Chondrocyte (in vitro differentiated cells): ENCODE measurements around the gene CDK5RAP3. TPM values are rescaled to one million over a fixed set of nuclear protein-coding genes. Genes with fewer than 3 reads are reported as not detected.
A peak's percentile ranks its signal among the peaks of the same experiment; 100 is the strongest.

Experiments used
- DNase-seq: peaks from one replicate; pipeline ENCODE4 v3.0.0; 2021; ENCODE audit warnings: mixed read lengths, low spot score
- H3K27ac Mint-ChIP-seq: one replicate; pipeline ENCODE4 v1.8.0; 2021; ENCODE audit warnings: mild to moderate bottlenecking, moderate library complexity, mixed read lengths; ENCODE audit not compliant: unreplicated experiment
- H3K27me3 Mint-ChIP-seq: 2 replicates; pipeline ENCODE4 v1.8.0; 2021; ENCODE audit warnings: low read depth, mixed read lengths
- H3K36me3 Mint-ChIP-seq: 2 replicates; pipeline ENCODE4 v1.8.0; 2021; ENCODE audit warnings: low read depth, mixed read lengths
- H3K4me1 Mint-ChIP-seq: 2 replicates; pipeline ENCODE4 v1.8.0; 2021; ENCODE audit warnings: low read depth, mild to moderate bottlenecking, mixed read lengths
- H3K4me3 Mint-ChIP-seq: one replicate; pipeline ENCODE4 v1.8.0; 2021; ENCODE audit warnings: mild to moderate bottlenecking, moderate library complexity, mixed read lengths; ENCODE audit not compliant: unreplicated experiment
- H3K9me3 Mint-ChIP-seq: 2 replicates; pipeline ENCODE4 v1.8.0; 2021; ENCODE audit warnings: low read depth, mixed read lengths
- CTCF ChIP-seq: fragments of 200-600 bp; sonication (generic); IDR thresholded peaks from 2 replicates; pipeline ENCODE4 v1.5.0; 2021; ENCODE audit warnings: antibody characterized with exemption, mild to moderate bottlenecking, moderate library complexity
- total RNA-seq: library from RNA; stranded (reverse); gene quantifications from 3 replicates; pipeline ENCODE4 v1.2.1, GENCODE V29; 2021

CDK5RAP3 gene
- total RNA-seq, 1 donor from 2014 or later, result 99.2 TPM

DNA sequence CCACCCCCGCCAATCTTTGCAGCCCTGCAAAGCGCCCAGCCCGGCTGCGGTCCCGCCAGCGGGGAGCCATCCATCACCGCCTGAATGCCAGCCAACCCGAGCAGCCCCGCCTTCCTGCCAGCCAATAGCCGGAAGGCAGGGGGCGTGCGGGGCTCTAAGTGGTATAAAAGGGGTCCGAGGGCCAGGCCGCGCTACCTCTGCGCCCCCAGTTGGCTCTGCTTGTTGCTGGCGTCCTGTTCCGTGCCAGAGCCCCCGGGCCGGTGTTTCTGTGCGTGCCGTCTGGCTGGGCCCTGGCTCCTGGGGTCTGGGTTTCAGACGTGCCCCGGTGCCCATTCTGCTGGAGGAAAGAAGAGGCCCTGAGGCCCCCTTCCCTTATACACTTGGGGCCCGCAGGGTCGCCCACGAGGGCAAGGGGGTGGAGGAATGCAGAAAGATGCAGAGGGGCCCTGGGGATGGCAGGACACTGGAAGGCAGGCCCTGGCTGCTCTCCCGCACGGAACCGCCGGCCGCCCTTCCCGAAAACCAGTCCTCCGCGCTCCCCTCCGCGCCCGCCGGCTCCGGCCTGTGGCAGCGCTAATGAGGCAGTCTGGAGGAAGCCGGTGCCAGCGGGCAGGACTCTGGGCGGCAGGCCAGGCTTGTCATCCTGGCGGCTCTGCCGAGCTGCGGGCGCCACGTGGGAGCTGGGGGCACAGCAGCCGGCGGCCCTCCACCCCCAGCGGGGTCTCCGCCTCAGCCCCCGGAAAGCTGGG lies 52.7 kb downstream of the CDK5RAP3 start:
- peak; percentile 69 for TF ChIP-seq CTCF
- DNase-seq, result peak; percentile 98
- H3K27me3 Mint-ChIP-seq, result no peaks in the 10 kb centered on the region
- peak overlapping the region; percentile 94 for H3K27ac Mint-ChIP-seq
- H3K4me1 Mint-ChIP-seq, result peaks cover 40% of the 10 kb centered on the region
- H3K4me3 Mint-ChIP-seq, result peak overlapping the region; percentile 67
- no peaks in the 10 kb centered on the region for H3K36me3 Mint-ChIP-seq
- no peaks in the 10 kb centered on the region for H3K9me3 Mint-ChIP-seq

DNA sequence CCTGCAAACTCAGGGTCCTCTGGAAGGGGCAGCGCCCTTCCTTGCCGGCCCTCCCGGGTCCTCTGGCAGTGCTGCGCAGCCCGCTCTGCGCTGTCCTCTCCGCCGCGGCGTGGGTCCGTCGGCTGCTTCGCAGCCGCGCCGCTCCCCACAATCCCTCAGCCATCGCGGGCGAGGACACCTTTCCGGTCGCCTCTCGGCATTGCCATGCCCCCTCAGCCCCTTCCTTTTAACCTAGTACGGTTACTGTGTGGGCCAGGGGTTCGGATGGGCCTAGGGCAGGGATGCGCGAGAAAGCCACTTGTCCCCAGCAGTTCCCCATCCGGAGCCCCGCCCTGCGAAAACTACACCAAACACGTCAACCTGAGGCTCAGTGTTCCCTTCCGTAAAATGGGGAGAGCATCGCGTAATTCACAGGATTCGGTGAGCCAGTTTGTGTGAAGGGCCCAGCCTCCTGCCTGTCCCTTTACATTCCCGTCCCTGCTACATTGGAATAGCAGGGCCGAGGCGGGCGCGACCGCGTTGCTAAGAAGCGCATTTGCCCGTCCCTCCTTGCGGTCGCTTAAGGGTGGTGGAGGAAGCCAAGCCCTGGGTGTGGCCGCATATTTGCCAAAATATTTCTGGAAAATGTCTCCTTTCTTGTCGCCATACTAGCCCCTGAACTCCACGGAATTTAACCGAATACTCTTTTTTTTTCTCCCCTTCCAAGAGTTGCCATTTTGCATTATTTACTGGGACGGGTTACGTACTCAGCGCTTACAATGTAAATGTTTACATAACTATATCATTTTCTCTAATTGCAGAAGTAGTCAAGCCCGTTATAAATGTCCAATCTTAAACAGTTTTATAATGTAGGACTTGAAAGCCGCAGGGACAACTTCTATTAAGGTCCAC lies 53.5 kb downstream of the CDK5RAP3 start:
- Mint-ChIP-seq H3K27me3 (no peaks in the 10 kb centered on the region), H3K4me1 (peaks cover 40% of the 10 kb centered on the region), H3K4me3 (peak overlapping the region; percentile 77), H3K27ac (peak overlapping the region; percentile 95), H3K9me3 (no peaks in the 10 kb centered on the region), H3K36me3 (no peaks in the 10 kb centered on the region)
- TF ChIP-seq CTCF, result no peak
- DNase-seq, result no peak

DNA sequence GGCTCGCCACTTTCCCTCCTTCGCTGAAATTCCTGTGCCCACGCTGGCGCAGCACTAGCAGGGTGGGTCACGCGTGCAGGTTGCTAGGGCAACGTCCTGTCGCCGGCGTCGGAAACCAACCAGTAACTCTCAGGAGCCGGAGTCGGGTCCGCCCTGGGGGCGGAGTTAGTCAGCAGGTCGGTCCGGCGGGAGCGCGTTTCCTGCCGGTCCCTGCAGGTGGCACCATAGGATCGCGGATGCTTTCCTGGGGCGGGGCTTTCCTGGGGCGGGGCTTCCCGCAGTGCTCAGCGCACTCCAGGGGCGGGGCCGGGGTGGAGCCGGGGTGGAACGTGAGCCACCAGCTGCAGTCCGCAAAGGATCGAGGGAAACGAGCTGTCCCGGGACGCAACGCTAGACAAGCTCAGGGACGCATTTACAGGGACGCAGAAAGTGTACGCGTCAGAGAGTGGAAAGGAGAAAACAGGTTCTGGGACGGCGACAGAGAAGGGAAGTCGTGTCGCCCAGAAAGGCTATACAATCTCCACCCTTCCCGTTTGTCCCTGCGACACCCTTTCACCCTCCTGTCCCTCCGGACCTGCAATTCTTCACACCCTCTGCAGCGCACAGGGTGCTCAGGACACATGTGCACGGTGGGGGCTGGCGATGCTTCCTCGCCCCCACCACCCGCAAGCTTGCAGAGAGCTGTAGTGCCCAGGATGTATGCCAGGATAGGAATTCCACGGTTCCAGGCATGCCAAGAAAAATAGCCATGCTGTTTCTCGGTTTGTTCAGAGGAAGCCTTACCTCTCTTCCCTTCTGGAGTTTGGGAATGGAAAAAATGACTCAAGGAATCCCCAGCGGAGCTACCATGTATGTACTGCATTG lies 54.4 kb downstream of the CDK5RAP3 start:
- Mint-ChIP-seq H3K27ac (peak overlapping the region; percentile 95), H3K36me3 (no peaks in the 10 kb centered on the region), H3K4me3 (peak overlapping the region; percentile 77), H3K27me3 (no peaks in the 10 kb centered on the region), H3K4me1 (peaks cover 41% of the 10 kb centered on the region), H3K9me3 (no peaks in the 10 kb centered on the region)
- TF ChIP-seq CTCF, result peak; percentile 83
- DNase-seq, result peak; percentile 100

DNA sequence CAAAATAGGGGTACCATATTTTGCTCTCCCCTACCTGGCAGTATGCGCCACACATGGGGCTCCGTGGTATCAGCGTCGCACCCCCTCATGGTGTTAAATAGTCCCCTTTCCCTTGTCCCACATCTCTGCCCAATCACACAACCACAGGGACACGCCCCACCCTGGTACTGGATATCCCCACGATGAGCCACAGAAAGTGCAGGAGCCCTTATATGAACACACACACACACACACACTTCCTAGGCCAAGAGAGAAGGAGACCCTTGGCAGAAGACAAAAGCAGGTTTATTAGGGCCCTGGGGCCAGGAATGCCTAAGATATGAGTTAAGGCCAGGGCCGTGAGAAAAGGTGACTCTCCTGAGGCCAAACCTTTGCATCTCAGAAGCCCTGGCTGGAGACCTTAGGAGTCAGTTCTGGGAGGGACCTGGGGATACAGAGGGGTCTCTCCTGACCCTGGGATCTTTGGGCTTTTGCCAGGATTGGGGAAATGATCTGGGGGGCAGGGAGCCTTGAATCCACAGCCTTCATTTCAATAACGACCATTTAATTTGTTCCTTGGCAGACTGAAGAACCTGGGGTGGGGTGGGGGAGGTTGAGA lies 55.1 kb downstream of the CDK5RAP3 start:
- peaks cover 49% of the 10 kb centered on the region for H3K4me1 Mint-ChIP-seq
- H3K27me3 Mint-ChIP-seq, result no peaks in the 10 kb centered on the region
- no peak for DNase-seq
- H3K36me3 Mint-ChIP-seq, result no peaks in the 10 kb centered on the region
- H3K4me3 Mint-ChIP-seq, result peak overlapping the region; percentile 77
- no peak for TF ChIP-seq CTCF
- no peaks in the 10 kb centered on the region for H3K9me3 Mint-ChIP-seq
- peak overlapping the region; percentile 95 for H3K27ac Mint-ChIP-seq
